HepG2 (cell line): ENCODE results near the gene USP2. TPM values are rescaled to one million over a fixed set of nuclear protein-coding genes. Genes with fewer than 3 reads are reported as not detected.

Source experiments
- ATAC-seq: fragments of 200-7000 bp; cut with Tn5 transposase; 3 replicates; pipeline ENCODE4 v1.9.1; 2020; ENCODE audit warnings: mild to moderate bottlenecking, moderate library complexity
- BruUV-seq: library from RNA; stranded (reverse); fragments of 400-500 nt; replicated peaks from 2 replicates; lab custom pipeline; 2021; lab: Mats Ljungman, UMichigan
- CTCF ChIA-PET: fragments of 300-600 bp; formaldehyde crosslinking; extraction: SDS; loops from one replicate; lab custom pipeline; 2021; ENCODE audit warnings: low total read pairs, inconsistent platforms, low intra/inter-chr PET ratio; lab: Yijun Ruan, JAX
- POLR2A ChIA-PET: fragments of 350-600 bp; sonication (Branson Sonifier 250); formaldehyde crosslinking; loops from one replicate; lab custom pipeline; 2020; ENCODE audit warnings: antibody characterized with exemption, inconsistent platforms; lab: Yijun Ruan, JAX
- DNase-seq: peaks from one replicate; pipeline ENCODE4 v3.0.0-alpha.2; 2015; ENCODE audit warnings: low spot score
- FAIRE-seq: peaks from 3 replicates; lab custom pipeline; 2011; peaks lifted over from hg19 to GRCh38; lab: Jason Lieb, UNC
- H2AFZ ChIP-seq: one replicate; pipeline ENCODE4 v1.6.1; 2011; ENCODE audit warnings: low read length, inconsistent platforms
- H3K27ac ChIP-seq: fragments of 300-600 bp; 3 replicates; pipeline ENCODE4 v1.8.0; 2011; ENCODE audit warnings: mixed run types, mild to moderate bottlenecking, mixed read lengths, low read length, inconsistent platforms; ENCODE audit not compliant: insufficient read depth; ENCODE audit errors: extremely low read length
- H3K27me3 ChIP-seq, 2 experiments: fragments of 200-600 bp in 1 of 2; 2 replicates in 1 of 2; 3 replicates in 1 of 2; pipeline versions ENCODE4 v1.6.0 to v1.8.0; 2011; ENCODE audit warnings: low read length in 2 of 2, mild to moderate bottlenecking in 2 of 2, moderate library complexity in 2 of 2, inconsistent platforms in 1 of 2; ENCODE audit not compliant: insufficient read depth in 2 of 2, control insufficient read depth in 1 of 2
- H3K36me3 ChIP-seq, 2 experiments: fragments of 200-600 bp in 1 of 2; replicated peaks in 1 of 2; 2 replicates in 1 of 2; 3 replicates in 1 of 2; pipeline versions ENCODE4 v1.5.1 to v1.8.0; 2011; ENCODE audit warnings: low read length in 2 of 2, inconsistent platforms in 1 of 2; ENCODE audit not compliant: insufficient read depth in 2 of 2, control insufficient read depth in 1 of 2
- H3K4me1 ChIP-seq: 2 replicates; pipeline ENCODE4 v1.5.1; 2012; ENCODE audit warnings: low read length, inconsistent platforms; ENCODE audit not compliant: insufficient read depth
- H3K4me2 ChIP-seq: 2 replicates; pipeline ENCODE4 v1.6.0; 2011; ENCODE audit warnings: low read depth, low read length, inconsistent platforms
- H3K4me3 ChIP-seq, 3 experiments: fragments of 200-600 bp in 1 of 3; sonication (generic), shearing (Covaris generic) in 1 of 3; replicated peaks in 1 of 3; 2 replicates each; pipeline ENCODE4 v1.5.1; 2011 to 2016; ENCODE audit warnings: low read length in 3 of 3, inconsistent platforms in 2 of 3, low read depth in 2 of 3, mild to moderate bottlenecking in 2 of 3, control low read depth in 1 of 3, mixed read lengths in 1 of 3; ENCODE audit not compliant: insufficient read depth in 1 of 3
- H3K79me2 ChIP-seq: one replicate; pipeline ENCODE4 v1.6.1; 2011; ENCODE audit warnings: low read length, inconsistent platforms; ENCODE audit not compliant: insufficient read depth
- H3K9ac ChIP-seq: 2 replicates; pipeline ENCODE4 v1.6.0; 2011; ENCODE audit warnings: mild to moderate bottlenecking, low read depth, low read length, inconsistent platforms; ENCODE audit not compliant: insufficient read depth
- H3K9me3 ChIP-seq: 2 replicates; pipeline ENCODE4 v1.5.1; 2012; ENCODE audit warnings: mild to moderate bottlenecking, low read length
- H4K20me1 ChIP-seq: 2 replicates; pipeline ENCODE4 v1.6.0; 2011; ENCODE audit warnings: inconsistent platforms, mild to moderate bottlenecking, low read length, moderate library complexity; ENCODE audit not compliant: insufficient read depth
- ESRRA ChIP-seq: sonication (generic); formaldehyde crosslinking; IDR thresholded peaks from 2 replicates; pipeline ENCODE4 v1.5.1; 2020; ENCODE audit warnings: mild to moderate bottlenecking, low read depth, missing genetic modification reagents
- GABPA ChIP-seq, 2 experiments: IDR thresholded peaks; 2 replicates each; pipeline ENCODE4 v1.6.1; 2011 to 2016; ENCODE audit warnings: low read depth in 2 of 2, low read length in 1 of 2, missing biosample characterization in 1 of 2, missing genetic modification characterization in 1 of 2
- ISL2 ChIP-seq: sonication (generic); formaldehyde crosslinking; IDR thresholded peaks from 2 replicates; pipeline ENCODE4 v1.5.0; 2020; ENCODE audit warnings: missing genetic modification reagents
- KLF6 ChIP-seq: IDR thresholded peaks from 2 replicates; pipeline ENCODE4 v1.8.0; 2016; ENCODE audit warnings: missing biosample characterization, missing genetic modification reagents
- MATR3 ChIP-seq: sonication (generic); formaldehyde crosslinking; IDR thresholded peaks from 2 replicates; pipeline ENCODE4 v1.4.0; 2020; ENCODE audit warnings: missing genetic modification reagents
- MBD4 ChIP-seq: IDR thresholded peaks from 2 replicates; pipeline ENCODE4 v1.6.1; 2012; ENCODE audit warnings: low read length, inconsistent platforms, borderline replicate concordance
- MEIS1 ChIP-seq: sonication (generic); formaldehyde crosslinking; IDR thresholded peaks from 2 replicates; pipeline ENCODE4 v1.9.0; 2021; ENCODE audit warnings: mild to moderate bottlenecking, missing genetic modification reagents, moderate library complexity, borderline replicate concordance
- MIXL1 ChIP-seq: IDR thresholded peaks from 2 replicates; pipeline ENCODE4 v1.6.1; 2016
- MXD4 ChIP-seq: IDR thresholded peaks from 2 replicates; pipeline ENCODE4 v1.6.1; 2016; ENCODE audit warnings: mild to moderate bottlenecking, missing biosample characterization, missing genetic modification reagents
- NONO ChIP-seq, 2 experiments: fragments of 450-650 bp in 1 of 2; sonication (generic) in 1 of 2; formaldehyde crosslinking in 1 of 2; IDR thresholded peaks in 1 of 2; conservative IDR thresholded peaks in 1 of 2; 2 replicates each; pipeline versions ENCODE4 v1.6.1 to v1.8.0; 2017 to 2022; ENCODE audit warnings: mild to moderate bottlenecking in 1 of 2, missing genetic modification reagents in 1 of 2, moderate library complexity in 1 of 2
- REPIN1 ChIP-seq: sonication (generic); formaldehyde crosslinking; IDR thresholded peaks from 2 replicates; pipeline ENCODE4 v1.8.0; 2022; ENCODE audit warnings: missing genetic modification reagents, low read depth, mild to moderate bottlenecking, borderline replicate concordance
- SP4 ChIP-seq: sonication (generic); formaldehyde crosslinking; IDR thresholded peaks from 2 replicates; pipeline ENCODE4 v1.8.1; 2023; ENCODE audit warnings: mild to moderate bottlenecking, missing genetic modification reagents
- TAF1 ChIP-seq: sonication (generic); formaldehyde crosslinking; IDR thresholded peaks from 2 replicates; pipeline ENCODE4 v1.4.0; 2020; ENCODE audit warnings: missing genetic modification reagents
- TBX2 ChIP-seq: sonication (generic); formaldehyde crosslinking; IDR thresholded peaks from 2 replicates; pipeline ENCODE4 v1.5.0; 2020; ENCODE audit warnings: missing genetic modification reagents, mild to moderate bottlenecking, borderline replicate concordance
- XRCC5 ChIP-seq: fragments of 200-400 bp; formaldehyde crosslinking; optimal IDR thresholded peaks from 2 replicates; pipeline ENCODE3; 2017; ENCODE audit warnings: mild to moderate bottlenecking, low read length
- ZFP90 ChIP-seq: sonication (generic); formaldehyde crosslinking; IDR thresholded peaks from 2 replicates; pipeline ENCODE4 v1.8.0; 2022; ENCODE audit warnings: missing genetic modification reagents, mild to moderate bottlenecking, inconsistent platforms, borderline replicate concordance
- ZIK1 ChIP-seq: sonication (generic); formaldehyde crosslinking; IDR thresholded peaks from 2 replicates; pipeline ENCODE4 v1.5.0; 2020; ENCODE audit warnings: mild to moderate bottlenecking, low read depth, missing genetic modification reagents, borderline replicate concordance
- ZNF124 ChIP-seq: sonication (generic); formaldehyde crosslinking; IDR thresholded peaks from 2 replicates; pipeline ENCODE4 v1.4.0; 2020; ENCODE audit warnings: missing genetic modification reagents
- ZNF44 ChIP-seq: sonication (generic); formaldehyde crosslinking; IDR thresholded peaks from 2 replicates; pipeline ENCODE4 v1.5.1; 2020; ENCODE audit warnings: mild to moderate bottlenecking, missing genetic modification reagents
- WGBS: methylation state at CpG from one replicate; pipeline ENCODE4 v1.1.6; 2017; ENCODE audit warnings: low lambda C conversion rate; 5-methylcytosine and 5-hydroxymethylcytosine counted together
- in situ Hi-C: cut with HindIII; loops from 2 replicates; pipeline ENCODE4 v1.10.0; 2017; ENCODE audit warnings: low pct_unique_long_range_greater_than_20kb; ENCODE audit not compliant: extremely low pct_ligation_motif_present
- intact Hi-C: fragments of 100-400 bp; cut with micrococcal nuclease; formaldehyde crosslinking; loops from one replicate; pipeline ENCODE4 v1.10.0; 2022; ENCODE audit not compliant: unreplicated experiment
- polyA plus RNA-seq, 8 experiments: library from polyadenylated mRNA; depleted of rRNA in 3 of 8; stranded (reverse) in 7 of 8; unstranded in 1 of 8; fragments of >200 nt; fragmentation: Illumina TruSeq in 4 of 8; extraction: Trizol in 4 of 8; gene quantifications; 2 replicates each; pipeline versions ENCODE4 v1.2.1 to v1.2.3, GENCODE V29; 2011 to 2016; ENCODE audit warnings: low read depth in 4 of 8, missing spikeins in 1 of 8, mixed read lengths in 1 of 8; ENCODE audit not compliant: insufficient read depth in 1 of 8
- total RNA-seq, 5 experiments: library from RNA; depleted of rRNA; stranded (reverse); fragments of >200 nt; fragmentation: Illumina TruSeq; extraction: Trizol; gene quantifications; 2 replicates each; pipeline ENCODE4 v1.2.3, GENCODE V29; 2016; ENCODE audit warnings: low read depth in 1 of 5
- TF ChIP-seq, protein P1 (sequence below): sonication (generic); formaldehyde crosslinking; IDR thresholded peaks from 2 replicates; pipeline ENCODE4 v1.4.0; 2020; ENCODE audit warnings: missing genetic modification reagents

Gene USP2
- total and polyA plus RNA-seq, 2 of the 13 experiments (the other 11 are each of a cell fraction or from before 2014, with no cell fraction given) = 2.5 to 6.0 TPM

DNA sequence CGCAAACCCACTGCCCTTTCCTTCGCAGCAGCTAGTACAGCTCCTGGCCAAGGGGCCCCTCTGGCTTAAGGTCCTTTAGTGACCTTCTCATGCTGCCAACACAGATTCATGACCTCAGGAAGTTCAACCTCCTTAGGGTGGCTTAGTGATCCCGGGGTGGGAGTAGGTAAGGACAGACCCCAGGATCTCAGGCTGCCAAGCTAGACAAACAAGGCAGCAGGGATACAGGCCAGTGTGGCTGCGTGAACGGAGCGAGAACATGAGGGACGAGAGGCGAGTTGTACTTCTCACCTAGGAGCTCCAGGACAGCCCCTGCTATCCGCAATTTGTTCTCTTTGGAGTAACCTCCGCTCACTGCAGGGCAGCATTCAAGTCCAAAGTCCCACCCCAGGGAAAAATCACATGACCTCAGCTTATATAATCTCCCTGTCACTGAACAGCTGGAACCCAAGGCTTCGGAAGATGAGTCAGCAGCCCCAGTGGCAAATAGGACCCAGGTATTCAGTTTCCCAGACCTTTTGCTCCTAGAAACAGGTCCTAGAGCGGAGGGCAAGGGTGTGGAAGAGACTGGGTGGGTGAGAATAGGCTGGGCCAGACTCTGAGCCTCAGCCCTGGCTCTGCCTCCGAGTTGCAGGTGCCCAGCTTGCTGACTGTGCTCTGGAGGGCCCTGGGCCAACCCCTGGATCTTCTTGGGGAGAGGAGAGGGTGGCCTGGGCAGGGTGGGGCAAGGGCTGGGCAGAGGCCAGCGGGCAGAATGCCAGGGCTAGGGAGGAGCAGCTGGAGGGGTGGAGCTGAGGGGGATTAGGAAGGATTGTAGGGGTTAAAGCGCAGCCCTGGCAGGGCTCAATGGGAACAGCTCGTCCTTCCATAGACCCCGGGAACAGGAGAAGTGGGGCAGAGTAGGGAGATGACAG, 13.1 kb downstream of the USP2 start:
- 10% methylated on average over 12 of the region's 17 CpGs for WGBS
- peak; percentile 42; the same call in 1 of the 2 replicates for TF ChIP-seq ZNF124
- no peak for TF ChIP-seq MATR3 (CRISPR knock-in tag)
- TF ChIP-seq GABPA (IDR thresholded peaks at IDR 0.05; ENCODE audit: low read depth, low read length) = no peak
- TF ChIP-seq GABPA (CRISPR knock-in tag; IDR thresholded peaks at IDR 0.05; ENCODE audit: low read depth) = peak; percentile 57
- no peak for TF ChIP-seq TAF1 (CRISPR knock-in tag)
- peak; percentile 58 for TF ChIP-seq ISL2 (CRISPR knock-in tag)
- peak; percentile 62; the same call in 1 of the 2 replicates for TF ChIP-seq ZFP90 (CRISPR knock-in tag)
- TF ChIP-seq KLF6 (CRISPR knock-in tag) = peak; percentile 76; the same call in 1 of the 2 replicates
- peak; percentile 53; the same call in 1 of the 2 replicates for TF ChIP-seq ZIK1 (CRISPR knock-in tag)
- no peak for TF ChIP-seq NONO (IDR thresholded peaks at IDR 0.05)
- peak; percentile 74; the same call in 1 of the 2 replicates for TF ChIP-seq NONO (CRISPR knock-in tag; conservative IDR thresholded peaks at IDR 0.05)
- TF ChIP-seq SP4 = peak; percentile 70; the same call in 1 of the 2 replicates
- TF ChIP-seq, protein P1, sequence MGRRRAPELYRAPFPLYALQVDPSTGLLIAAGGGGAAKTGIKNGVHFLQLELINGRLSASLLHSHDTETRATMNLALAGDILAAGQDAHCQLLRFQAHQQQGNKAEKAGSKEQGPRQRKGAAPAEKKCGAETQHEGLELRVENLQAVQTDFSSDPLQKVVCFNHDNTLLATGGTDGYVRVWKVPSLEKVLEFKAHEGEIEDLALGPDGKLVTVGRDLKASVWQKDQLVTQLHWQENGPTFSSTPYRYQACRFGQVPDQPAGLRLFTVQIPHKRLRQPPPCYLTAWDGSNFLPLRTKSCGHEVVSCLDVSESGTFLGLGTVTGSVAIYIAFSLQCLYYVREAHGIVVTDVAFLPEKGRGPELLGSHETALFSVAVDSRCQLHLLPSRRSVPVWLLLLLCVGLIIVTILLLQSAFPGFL (CRISPR knock-in tag) = 0 out of 2 replicates have a peak, but pooled peaks have one; percentile 40
- TF ChIP-seq MIXL1 (CRISPR knock-in tag) = peak; percentile 40; the same call in 1 of the 2 replicates
- TF ChIP-seq MEIS1 (CRISPR knock-in tag) = no peak
- TF ChIP-seq MXD4 (CRISPR knock-in tag) = peak; percentile 42; the same call in 1 of the 2 replicates
- no peak for TF ChIP-seq ZNF44 (CRISPR knock-in tag)
- TF ChIP-seq MBD4 = no peak
- peak; percentile 65 for TF ChIP-seq XRCC5
- TF ChIP-seq REPIN1 (CRISPR knock-in tag) = peak; percentile 28; the same call in 1 of the 2 replicates
- peak; percentile 90 for TF ChIP-seq TBX2 (CRISPR knock-in tag)
- peak; percentile 94 for TF ChIP-seq ESRRA

More for the DNA sequence above, 13.1 kb downstream of the USP2 start:
- no peaks in the 10 kb centered on the region for H3K36me3 ChIP-seq
- H3K4me1 ChIP-seq = peaks cover 91% of the 10 kb centered on the region
- no peak overlapping the region for H2AFZ ChIP-seq
- H3K9me3 ChIP-seq = no peaks in the 10 kb centered on the region
- H3K4me2 ChIP-seq = peak overlapping the region; percentile 81
- peaks cover 25% of the 10 kb centered on the region for H3K79me2 ChIP-seq
- peak overlapping the region; percentile 68 for H3K9ac ChIP-seq
- no peaks in the 10 kb centered on the region for H4K20me1 ChIP-seq
- peak; percentile 76 for ATAC-seq
- peak overlapping the region; percentile 43 to 68 (median 53) for H3K4me3 ChIP-seq
- BruUV-seq = TSS peak; percentile 80
- intact Hi-C loops = loop anchor here (2.0 kb wide), 1 partner anchor 16 kb away; no protein-coding TSS in a partner anchor
- FAIRE-seq = peak; percentile 98
- CTCF ChIA-PET = no interaction called here
- POLR2A ChIA-PET = interaction anchor here (0.7 to 4.5 kb wide), 23 partner anchors 8 to 457 kb away, joined by 3 to 31 read pairs (median 5); partner anchors contain the start of genes C1QTNF5, C2CD2L, HINFP and MCAM
- peak; percentile 93 for DNase-seq
- peak overlapping the region; percentile 93 for H3K27ac ChIP-seq
- no peaks in the 10 kb centered on the region for H3K27me3 ChIP-seq
- in situ Hi-C loops = no loop called here
